PC-3 (cell line): Measurements from ENCODE around the gene ARHGAP27.

Source experiments
- EZH2 ChIP-seq: fragments of 300-600 bp; sonication (generic); IDR thresholded peaks from one replicate; pipeline ENCODE4 v1.6.1; 2017; ENCODE audit warnings: antibody characterized with exemption, mild to moderate bottlenecking, low read length; ENCODE audit not compliant: unreplicated experiment
- EZH2phosphoT487 ChIP-seq: fragments of 300-600 bp; sonication (generic); IDR thresholded peaks from 2 replicates; pipeline ENCODE4 v1.6.1; 2018; ENCODE audit warnings: mild to moderate bottlenecking, antibody characterized with exemption, low read length, borderline replicate concordance
- TF ChIP-seq, protein P1 (sequence below): fragments of 300-600 bp; sonication (generic); conservative IDR thresholded peaks from 2 replicates; pipeline ENCODE4 v1.5.1; 2017; ENCODE audit warnings: antibody characterized with exemption, low read depth, mild to moderate bottlenecking, low read length

DNA sequence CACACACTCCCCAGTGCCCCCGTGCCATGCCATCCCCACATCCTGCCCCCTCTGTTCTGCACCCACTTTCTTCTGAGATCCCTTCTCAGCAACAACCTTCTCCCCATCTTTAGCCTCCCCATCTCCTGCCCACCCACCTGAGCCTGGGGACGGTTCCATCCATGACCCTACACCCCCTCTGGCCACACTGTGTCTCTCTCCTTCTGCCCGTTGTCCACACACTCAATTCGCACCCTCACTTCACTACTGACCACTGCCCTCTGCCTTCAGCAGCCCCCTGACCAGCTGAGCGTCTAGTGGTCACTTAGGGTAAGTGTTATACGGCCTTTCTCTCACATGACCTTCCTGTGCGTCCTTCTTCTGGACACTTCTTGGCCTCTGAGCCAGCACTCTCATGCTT is 6.1 kb downstream of the ARHGAP27 start:
- no peak for TF ChIP-seq EZH2phosphoT487
- TF ChIP-seq, protein P1, sequence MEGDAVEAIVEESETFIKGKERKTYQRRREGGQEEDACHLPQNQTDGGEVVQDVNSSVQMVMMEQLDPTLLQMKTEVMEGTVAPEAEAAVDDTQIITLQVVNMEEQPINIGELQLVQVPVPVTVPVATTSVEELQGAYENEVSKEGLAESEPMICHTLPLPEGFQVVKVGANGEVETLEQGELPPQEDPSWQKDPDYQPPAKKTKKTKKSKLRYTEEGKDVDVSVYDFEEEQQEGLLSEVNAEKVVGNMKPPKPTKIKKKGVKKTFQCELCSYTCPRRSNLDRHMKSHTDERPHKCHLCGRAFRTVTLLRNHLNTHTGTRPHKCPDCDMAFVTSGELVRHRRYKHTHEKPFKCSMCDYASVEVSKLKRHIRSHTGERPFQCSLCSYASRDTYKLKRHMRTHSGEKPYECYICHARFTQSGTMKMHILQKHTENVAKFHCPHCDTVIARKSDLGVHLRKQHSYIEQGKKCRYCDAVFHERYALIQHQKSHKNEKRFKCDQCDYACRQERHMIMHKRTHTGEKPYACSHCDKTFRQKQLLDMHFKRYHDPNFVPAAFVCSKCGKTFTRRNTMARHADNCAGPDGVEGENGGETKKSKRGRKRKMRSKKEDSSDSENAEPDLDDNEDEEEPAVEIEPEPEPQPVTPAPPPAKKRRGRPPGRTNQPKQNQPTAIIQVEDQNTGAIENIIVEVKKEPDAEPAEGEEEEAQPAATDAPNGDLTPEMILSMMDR: no peak
- no peak for TF ChIP-seq EZH2
